Germinal center (tissue), 1 donor: ENCODE data around the gene ATN1.
A peak's percentile ranks its signal among the peaks of the same experiment; 100 is the strongest.

Experiments
- DNase-seq: peaks from one replicate; pipeline ENCODE4 v3.0.0; 2012; ENCODE audit warnings: mixed read lengths, low spot score

Gene ATN1

GRCh38 chr12:6957741-6958608 lies 30.2 kb downstream of the ATN1 start:
- DNase-seq: no peak

GRCh38 chr12:6958609-6959057 lies 30.9 kb downstream of the ATN1 start:
- no peak for DNase-seq

DNA sequence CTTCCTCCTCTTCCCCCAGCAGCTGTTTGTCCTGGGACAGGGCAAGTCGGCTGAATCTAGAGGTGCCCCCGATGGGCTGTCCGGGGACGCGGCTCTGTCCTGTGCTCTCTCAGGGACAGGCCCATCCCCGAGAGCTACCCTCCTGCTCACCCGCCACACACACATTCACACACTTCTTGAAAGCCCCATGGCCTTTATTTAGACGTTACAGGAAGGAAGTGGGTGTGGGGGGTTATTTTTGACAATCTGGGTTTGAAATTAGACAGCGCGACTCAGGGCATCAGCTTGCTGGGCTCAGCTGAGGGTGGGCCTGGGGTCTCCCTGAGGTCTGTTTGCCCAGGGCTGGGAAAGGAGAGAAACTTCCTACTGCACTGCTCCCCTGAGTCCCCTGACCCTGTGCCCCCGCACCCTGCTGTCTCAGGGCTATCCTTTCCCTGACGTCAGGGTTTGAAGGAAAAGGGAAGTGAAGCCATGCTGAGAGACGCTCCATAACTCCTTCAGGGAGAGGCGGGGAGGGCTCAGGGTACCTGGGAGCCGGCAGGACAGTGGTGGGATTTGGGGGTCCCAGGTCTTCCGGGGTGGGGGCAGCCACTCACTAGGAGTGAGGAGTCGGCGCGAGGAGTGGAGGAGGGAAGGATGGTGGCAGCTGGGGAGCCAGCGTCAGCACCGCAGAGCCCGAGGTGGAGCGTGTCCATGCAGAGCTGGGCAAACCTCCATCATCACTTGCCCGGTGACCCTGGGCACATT lies 31.5 kb downstream of the ATN1 start:
- peak; percentile 69 for DNase-seq

DNA sequence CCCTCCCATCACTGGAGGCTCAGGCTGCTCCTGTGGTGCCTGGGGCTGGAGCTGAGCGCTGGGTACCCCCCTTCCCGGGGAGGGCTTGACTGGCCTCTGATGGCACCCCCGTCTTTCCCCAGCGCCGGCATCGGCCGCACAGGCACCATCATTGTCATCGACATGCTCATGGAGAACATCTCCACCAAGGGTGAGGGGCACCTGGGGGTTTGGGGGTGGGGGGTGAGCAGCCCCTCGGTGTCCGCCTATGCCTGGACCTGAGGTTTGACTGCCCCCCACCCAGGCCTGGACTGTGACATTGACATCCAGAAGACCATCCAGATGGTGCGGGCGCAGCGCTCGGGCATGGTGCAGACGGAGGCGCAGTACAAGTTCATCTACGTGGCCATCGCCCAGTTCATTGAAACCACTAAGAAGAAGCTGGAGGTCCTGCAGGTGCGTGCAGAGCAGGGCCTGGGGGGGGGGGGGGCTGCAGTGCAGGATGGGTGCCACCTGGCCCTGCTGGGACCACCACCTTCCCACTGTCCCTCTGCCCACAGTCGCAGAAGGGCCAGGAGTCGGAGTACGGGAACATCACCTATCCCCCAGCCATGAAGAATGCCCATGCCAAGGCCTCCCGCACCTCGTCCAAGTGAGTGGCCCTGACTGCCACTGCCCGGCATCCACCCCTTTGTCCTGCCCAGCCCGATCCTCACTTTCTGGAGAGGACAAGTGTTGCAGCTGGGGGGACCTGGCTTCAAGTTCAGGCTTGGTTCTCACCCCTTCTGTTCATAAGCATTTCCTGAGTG lies 32.2 kb downstream of the ATN1 start:
- DNase-seq: no peak

DNA sequence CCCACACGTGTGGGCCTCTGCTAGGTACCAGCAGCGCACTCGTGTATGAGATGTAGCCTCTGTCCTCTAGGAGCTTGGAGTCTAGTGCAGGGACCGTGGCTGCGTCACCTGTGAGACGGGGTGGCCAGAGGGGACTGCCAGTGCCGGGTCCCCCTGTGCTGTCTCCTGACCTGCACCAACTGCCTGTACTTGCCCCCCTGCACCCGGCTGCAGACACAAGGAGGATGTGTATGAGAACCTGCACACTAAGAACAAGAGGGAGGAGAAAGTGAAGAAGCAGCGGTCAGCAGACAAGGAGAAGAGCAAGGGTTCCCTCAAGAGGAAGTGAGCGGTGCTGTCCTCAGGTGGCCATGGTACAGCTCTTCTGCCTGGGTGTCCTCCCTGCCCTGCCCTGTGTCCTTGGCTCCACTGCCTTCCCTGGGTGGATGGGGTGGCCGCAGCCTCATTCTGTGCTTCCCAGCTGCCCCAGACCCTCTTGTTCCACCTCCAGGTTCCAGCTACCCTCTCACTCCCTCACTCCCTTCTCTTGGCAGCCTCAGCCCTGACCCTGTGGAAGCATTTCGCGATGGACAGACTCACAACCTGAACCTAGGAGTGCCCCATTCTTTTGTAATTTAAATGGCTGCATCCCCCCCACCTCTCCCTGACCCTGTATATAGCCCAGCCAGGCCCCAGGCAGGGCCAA lies 33.0 kb downstream of the ATN1 start:
- DNase-seq: no peak

DNA sequence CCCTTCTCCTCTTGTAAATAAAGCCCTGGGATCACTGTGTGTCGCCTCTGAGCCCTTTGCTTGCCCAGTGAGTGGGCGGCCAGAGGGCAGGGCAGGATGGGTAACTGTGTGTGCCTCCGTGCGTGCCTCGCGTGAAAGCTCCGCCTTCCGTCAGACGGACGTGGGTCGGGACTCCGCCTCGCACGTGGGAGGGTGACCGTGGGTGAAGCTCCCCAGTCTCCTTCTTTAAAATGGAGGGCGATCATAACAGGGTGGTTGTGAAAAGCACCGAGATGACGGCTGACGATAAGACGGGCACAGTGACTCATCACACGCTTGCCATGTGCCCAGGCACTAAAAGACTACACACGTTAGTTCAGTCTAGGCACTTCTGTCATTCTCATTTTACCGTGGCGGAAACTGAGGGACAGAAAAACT lies 33.5 kb downstream of the ATN1 start:
- DNase-seq: no peak

DNA sequence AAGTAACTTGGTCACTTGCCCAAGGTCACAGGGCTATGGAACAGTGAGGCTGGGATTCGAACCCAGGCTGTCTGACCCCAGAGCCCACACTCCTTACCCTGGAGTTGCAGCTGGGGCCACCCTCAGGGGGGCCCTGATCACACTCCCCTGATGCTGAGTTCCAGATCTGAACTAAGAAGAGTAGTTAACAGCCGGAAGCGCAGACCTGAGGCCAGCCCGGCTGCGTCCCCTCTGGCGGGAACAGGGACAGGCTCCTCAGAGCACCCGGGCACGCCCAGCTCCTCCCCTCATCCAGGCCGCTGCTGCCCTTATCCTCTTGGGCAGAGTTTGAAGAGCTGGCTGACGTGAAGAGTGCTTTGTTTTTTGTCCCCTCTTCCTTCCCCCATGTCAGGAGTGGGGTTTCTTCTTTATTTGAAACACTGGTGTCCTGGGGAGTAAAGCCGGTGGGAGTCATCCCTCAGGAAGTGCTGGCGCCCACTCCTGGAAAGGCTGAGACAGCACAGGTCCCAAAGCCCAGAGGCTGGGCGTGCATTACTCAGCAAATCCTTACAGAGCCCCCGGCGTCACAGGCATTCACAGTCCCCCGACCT lies 34.0 kb downstream of the ATN1 start:
- no peak for DNase-seq

- no peak for DNase-seq
These were observed 34.7 kb downstream of the ATN1 start for GRCh38 chr12:6962285-6963015.

DNA sequence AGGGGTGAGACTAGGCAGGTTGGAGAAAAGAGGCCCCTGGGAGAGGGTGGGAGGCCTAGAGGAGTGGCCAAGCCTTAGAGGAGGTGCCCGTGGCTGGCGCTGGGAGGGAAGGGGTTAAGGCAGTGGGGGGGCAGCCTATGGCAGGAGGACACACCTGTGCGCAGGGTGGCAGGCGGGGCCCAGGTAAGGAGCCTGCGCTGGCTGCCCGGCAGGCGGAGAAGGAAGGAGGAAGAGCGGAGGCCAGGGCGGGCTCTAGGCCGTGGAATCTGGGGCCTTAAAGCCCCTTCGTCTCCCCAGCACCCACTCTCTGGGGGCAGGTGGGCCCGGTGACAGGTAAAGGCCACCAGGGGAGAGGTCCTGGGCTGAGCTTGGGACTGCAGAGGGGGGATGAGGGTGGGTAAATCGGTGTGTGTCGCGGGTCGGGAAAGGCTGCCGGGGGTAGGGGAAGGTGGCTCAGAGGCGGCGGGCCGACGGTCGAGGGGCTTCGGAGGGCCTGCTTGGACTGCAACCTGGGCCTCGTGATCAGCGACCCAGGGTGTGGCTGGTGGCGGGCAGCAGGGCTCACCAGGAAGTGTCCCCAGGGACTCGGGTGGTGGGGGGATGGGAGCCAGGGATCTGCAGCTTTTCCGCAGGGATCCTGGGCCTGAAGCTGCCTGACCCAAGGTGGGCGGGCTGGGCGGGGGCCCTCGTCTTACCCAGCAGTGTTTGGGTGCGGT lies 35.4 kb downstream of the ATN1 start:
- DNase-seq: no peak

DNA sequence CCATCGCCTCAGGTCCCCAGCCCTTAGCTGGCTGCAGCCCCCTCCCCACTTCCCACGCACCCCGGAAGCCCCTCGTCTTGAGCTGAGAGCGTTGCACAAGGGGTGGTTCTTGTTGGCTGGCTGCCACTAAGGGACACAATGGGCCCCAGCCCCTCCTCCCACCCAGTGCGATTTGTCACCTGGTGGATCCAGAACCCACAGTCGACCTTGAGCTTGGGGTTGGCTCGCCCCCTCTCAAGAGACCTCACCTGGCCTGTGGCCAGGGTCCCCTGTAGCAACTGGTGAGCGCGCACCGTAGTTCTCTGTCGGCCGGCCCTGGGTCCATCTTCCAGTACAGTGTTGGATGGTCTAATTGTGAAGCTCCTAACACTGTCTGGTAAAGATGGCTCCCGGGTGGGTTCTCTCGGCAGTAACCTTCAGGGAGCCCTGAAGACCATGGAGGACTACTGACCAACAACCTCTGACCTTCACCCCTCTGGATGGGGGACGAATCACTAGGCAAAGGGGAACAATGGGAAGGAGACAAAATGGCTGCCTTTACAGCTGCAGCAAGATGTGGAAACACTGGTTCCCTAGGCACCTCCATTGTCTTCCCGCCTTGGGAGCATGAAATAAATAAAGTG lies 36.1 kb downstream of the ATN1 start:
- DNase-seq: no peak

- DNase-seq: no peak
These were observed 36.9 kb downstream of the ATN1 start for GRCh38 chr12:6964605-6965025.

- peak; percentile 87 for DNase-seq
These were observed 37.4 kb downstream of the ATN1 start for GRCh38 chr12:6965026-6965661.

DNA sequence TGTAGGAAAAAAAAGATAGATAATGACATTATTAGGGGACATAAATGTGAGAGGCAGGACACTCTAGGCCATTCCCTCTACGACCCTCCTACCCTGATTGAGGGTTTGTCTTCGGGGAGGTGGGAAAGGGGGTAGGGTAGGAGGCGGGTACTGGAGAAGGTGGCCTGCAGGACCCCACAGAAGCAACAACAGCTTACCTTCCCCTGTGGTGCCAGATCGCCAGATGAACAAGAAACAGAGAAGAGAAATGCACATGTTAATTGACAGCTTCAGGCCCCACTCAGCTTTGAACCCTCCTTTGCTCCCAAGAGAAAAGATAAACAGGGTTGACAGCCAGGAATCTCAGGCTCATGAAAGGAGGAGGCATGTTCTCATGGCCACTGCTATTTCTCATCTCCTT lies 38.0 kb downstream of the ATN1 start:
- no peak for DNase-seq

GRCh38 chr12:6966351-6966750 lies 38.6 kb downstream of the ATN1 start:
- no peak for DNase-seq

- no peak for DNase-seq
These were observed 39.9 kb downstream of the ATN1 start for GRCh38 chr12:6967651-6968100.

- DNase-seq: no peak
These were observed 40.7 kb downstream of the ATN1 start for GRCh38 chr12:6968426-6968825.

DNA sequence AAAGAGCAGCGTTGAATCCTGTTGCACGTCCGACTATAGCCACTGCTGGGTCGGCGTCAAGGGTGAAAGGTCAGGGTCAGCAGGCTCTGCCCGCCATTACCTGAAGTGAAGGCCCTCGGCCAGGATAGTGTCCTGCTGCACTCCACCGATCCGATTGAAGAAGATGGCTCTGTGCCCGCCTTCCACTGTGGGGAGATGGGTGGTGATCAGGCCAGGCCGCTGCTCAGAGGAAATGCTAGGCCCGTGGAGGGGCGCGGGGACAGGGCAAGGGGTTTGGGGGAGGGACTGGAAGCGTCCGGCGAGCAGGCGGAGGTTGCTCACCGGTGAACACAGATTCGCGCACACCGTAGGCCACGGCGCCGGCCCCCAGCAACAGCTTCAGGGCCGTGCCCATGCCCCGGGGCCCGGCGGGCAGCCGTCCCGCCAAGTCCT lies 42.4 kb downstream of the ATN1 start:
- no peak for DNase-seq

GRCh38 chr12:6974180-6974579 lies 46.4 kb downstream of the ATN1 start:
- no peak for DNase-seq
